ENCODE measurements around the gene PCDHB7. TPM values are rescaled to one million over a fixed set of nuclear protein-coding genes. Genes with fewer than 3 reads are reported as not detected.
A peak's percentile ranks its signal among the peaks of the same experiment; 100 is the strongest.

PCDHB7 gene
- total RNA-seq, 1 experiment from 2014 or later = 0.17 TPM

DNA sequence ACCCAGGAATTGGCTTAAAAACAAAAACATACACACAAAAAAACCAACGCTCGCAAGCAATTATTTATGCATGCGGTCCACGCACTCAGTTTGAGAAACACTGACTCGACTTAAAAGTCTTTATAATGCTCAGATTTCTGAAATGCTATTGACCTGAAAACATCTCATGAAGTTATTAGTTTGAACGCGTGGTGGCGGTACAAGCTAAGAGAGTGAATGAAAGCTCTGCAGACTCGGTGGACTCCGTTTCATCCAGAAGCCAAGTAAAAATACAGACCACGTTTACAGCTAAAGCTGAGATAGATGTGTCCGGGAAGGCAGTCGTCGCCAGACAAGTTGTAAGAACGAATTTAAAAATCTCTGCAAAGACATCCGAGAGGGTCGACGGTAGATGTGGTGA is 22.6 kb upstream of the PCDHB7 start, which contains the start of gene PCDHB6:
PCDHB6 (plus strand) TSS at position 246 of the 400 bp plus-strand sequence. CDS start 201 bp downstream, outside the sequence.
- Mint-ChIP-seq H3K9me3 (peaks cover 18% of the 10 kb centered on the region), H3K36me3 (peaks cover 15% of the 10 kb centered on the region), H3K4me3 (no peak within 1 kb of the TSS), H3K27me3 (ENCODE audit: low read depth) (peaks cover 4% of the 10 kb centered on the region; the same call in 1 of the 2 replicates), H3K4me1 (no peaks in the 10 kb centered on the region), H3K27ac (no peak within 1 kb of the TSS)
- POLR2A ChIA-PET = no interaction called here
- CTCF ChIA-PET = interaction anchor here (0.6 to 1.8 kb wide), 20 partner anchors 8 to 414 kb away, joined by 3 to 22 read pairs (median 4); partner anchors contain the start of genes PCDHA8, PCDHB10, PCDHB11 and PCDHB14
- TF ChIP-seq FOXP1 (CRISPR knock-in tag; IDR thresholded peaks at IDR 0.05; ENCODE audit: borderline replicate concordance) = no peak
- TF ChIP-seq, protein P1, sequence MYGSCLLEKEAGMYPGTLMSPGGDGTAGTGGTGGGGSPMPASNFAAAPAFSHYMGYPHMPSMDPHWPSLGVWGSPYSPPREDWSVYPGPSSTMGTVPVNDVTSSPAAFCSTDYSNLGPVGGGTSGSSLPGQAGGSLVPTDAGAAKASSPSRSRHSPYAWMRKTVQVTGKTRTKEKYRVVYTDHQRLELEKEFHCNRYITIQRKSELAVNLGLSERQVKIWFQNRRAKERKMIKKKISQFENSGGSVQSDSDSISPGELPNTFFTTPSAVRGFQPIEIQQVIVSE (CRISPR knock-in tag; IDR thresholded peaks at IDR 0.05; ENCODE audit: borderline replicate concordance) = no peak
- TF ChIP-seq HMGA2 (CRISPR knock-in tag; IDR thresholded peaks at IDR 0.05) = no peak
- no peak for TF ChIP-seq NFE2L1 (CRISPR knock-in tag; IDR thresholded peaks at IDR 0.05)
- TF ChIP-seq, protein P2, sequence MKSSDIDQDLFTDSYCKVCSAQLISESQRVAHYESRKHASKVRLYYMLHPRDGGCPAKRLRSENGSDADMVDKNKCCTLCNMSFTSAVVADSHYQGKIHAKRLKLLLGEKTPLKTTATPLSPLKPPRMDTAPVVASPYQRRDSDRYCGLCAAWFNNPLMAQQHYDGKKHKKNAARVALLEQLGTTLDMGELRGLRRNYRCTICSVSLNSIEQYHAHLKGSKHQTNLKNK (CRISPR knock-in tag; IDR thresholded peaks at IDR 0.05) = no peak
- no peak for TF ChIP-seq CREB1 (CRISPR knock-in tag; IDR thresholded peaks at IDR 0.05)
- TF ChIP-seq, protein P3, sequence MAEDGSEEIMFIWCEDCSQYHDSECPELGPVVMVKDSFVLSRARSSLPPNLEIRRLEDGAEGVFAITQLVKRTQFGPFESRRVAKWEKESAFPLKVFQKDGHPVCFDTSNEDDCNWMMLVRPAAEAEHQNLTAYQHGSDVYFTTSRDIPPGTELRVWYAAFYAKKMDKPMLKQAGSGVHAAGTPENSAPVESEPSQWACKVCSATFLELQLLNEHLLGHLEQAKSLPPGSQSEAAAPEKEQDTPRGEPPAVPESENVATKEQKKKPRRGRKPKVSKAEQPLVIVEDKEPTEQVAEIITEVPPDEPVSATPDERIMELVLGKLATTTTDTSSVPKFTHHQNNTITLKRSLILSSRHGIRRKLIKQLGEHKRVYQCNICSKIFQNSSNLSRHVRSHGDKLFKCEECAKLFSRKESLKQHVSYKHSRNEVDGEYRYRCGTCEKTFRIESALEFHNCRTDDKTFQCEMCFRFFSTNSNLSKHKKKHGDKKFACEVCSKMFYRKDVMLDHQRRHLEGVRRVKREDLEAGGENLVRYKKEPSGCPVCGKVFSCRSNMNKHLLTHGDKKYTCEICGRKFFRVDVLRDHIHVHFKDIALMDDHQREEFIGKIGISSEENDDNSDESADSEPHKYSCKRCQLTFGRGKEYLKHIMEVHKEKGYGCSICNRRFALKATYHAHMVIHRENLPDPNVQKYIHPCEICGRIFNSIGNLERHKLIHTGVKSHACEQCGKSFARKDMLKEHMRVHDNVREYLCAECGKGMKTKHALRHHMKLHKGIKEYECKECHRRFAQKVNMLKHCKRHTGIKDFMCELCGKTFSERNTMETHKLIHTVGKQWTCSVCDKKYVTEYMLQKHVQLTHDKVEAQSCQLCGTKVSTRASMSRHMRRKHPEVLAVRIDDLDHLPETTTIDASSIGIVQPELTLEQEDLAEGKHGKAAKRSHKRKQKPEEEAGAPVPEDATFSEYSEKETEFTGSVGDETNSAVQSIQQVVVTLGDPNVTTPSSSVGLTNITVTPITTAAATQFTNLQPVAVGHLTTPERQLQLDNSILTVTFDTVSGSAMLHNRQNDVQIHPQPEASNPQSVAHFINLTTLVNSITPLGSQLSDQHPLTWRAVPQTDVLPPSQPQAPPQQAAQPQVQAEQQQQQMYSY (CRISPR knock-in tag; IDR thresholded peaks at IDR 0.05) = no peak
- no peak for TF ChIP-seq ZNF671 (CRISPR knock-in tag; IDR thresholded peaks at IDR 0.05)
- TF ChIP-seq, protein P4, sequence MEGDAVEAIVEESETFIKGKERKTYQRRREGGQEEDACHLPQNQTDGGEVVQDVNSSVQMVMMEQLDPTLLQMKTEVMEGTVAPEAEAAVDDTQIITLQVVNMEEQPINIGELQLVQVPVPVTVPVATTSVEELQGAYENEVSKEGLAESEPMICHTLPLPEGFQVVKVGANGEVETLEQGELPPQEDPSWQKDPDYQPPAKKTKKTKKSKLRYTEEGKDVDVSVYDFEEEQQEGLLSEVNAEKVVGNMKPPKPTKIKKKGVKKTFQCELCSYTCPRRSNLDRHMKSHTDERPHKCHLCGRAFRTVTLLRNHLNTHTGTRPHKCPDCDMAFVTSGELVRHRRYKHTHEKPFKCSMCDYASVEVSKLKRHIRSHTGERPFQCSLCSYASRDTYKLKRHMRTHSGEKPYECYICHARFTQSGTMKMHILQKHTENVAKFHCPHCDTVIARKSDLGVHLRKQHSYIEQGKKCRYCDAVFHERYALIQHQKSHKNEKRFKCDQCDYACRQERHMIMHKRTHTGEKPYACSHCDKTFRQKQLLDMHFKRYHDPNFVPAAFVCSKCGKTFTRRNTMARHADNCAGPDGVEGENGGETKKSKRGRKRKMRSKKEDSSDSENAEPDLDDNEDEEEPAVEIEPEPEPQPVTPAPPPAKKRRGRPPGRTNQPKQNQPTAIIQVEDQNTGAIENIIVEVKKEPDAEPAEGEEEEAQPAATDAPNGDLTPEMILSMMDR (IDR thresholded peaks at IDR 0.05) = no peak
- no peak for TF ChIP-seq EMX1 (CRISPR knock-in tag; IDR thresholded peaks at IDR 0.05)
- no peak for TF ChIP-seq SP1 (CRISPR knock-in tag; conservative IDR thresholded peaks at IDR 0.05)
- TF ChIP-seq ZNF396 (CRISPR knock-in tag; IDR thresholded peaks at IDR 0.05; ENCODE audit: borderline replicate concordance) = no peak
- no peak for TF ChIP-seq MYBL2 (CRISPR knock-in tag; IDR thresholded peaks at IDR 0.05)
- TF ChIP-seq, protein P5, sequence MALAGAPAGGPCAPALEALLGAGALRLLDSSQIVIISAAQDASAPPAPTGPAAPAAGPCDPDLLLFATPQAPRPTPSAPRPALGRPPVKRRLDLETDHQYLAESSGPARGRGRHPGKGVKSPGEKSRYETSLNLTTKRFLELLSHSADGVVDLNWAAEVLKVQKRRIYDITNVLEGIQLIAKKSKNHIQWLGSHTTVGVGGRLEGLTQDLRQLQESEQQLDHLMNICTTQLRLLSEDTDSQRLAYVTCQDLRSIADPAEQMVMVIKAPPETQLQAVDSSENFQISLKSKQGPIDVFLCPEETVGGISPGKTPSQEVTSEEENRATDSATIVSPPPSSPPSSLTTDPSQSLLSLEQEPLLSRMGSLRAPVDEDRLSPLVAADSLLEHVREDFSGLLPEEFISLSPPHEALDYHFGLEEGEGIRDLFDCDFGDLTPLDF (CRISPR knock-in tag; IDR thresholded peaks at IDR 0.05) = no peak
- TF ChIP-seq, protein P6, sequence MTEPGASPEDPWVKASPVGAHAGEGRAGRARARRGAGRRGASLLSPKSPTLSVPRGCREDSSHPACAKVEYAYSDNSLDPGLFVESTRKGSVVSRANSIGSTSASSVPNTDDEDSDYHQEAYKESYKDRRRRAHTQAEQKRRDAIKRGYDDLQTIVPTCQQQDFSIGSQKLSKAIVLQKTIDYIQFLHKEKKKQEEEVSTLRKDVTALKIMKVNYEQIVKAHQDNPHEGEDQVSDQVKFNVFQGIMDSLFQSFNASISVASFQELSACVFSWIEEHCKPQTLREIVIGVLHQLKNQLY (CRISPR knock-in tag; IDR thresholded peaks at IDR 0.05) = no peak
- TF ChIP-seq, protein P7, sequence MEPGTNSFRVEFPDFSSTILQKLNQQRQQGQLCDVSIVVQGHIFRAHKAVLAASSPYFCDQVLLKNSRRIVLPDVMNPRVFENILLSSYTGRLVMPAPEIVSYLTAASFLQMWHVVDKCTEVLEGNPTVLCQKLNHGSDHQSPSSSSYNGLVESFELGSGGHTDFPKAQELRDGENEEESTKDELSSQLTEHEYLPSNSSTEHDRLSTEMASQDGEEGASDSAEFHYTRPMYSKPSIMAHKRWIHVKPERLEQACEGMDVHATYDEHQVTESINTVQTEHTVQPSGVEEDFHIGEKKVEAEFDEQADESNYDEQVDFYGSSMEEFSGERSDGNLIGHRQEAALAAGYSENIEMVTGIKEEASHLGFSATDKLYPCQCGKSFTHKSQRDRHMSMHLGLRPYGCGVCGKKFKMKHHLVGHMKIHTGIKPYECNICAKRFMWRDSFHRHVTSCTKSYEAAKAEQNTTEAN (CRISPR knock-in tag; IDR thresholded peaks at IDR 0.05) = no peak
- no peak for TF ChIP-seq ELF4 (CRISPR knock-in tag; IDR thresholded peaks at IDR 0.05; ENCODE audit: low read depth)
- ATAC-seq = peak; percentile 74
- no peak for DNase-seq (ENCODE audit: low spot score)
